Type B pancreatic cell (in vitro differentiated cells): ENCODE measurements around the gene SLC38A11. TPM values are rescaled to one million over a fixed set of nuclear protein-coding genes. Genes with fewer than 3 reads are reported as not detected.
A peak's percentile ranks its signal among the peaks of the same experiment; 100 is the strongest.
"Not testable (repeated sequence)": the region's sequence is repeated elsewhere in the genome, so short reads cannot be mapped to it uniquely, and the experiment has no call there.

ENCODE experiments used
- DNase-seq: peaks from one replicate; pipeline ENCODE4 v3.0.0; 2021; ENCODE audit warnings: mixed read lengths; ENCODE audit not compliant: unreplicated experiment; ENCODE audit errors: extremely low spot score
- H3K27ac Mint-ChIP-seq: 2 replicates; pipeline ENCODE4 v1.8.0; 2021; ENCODE audit warnings: mild to moderate bottlenecking, mixed read lengths
- H3K27me3 Mint-ChIP-seq: 2 replicates; pipeline ENCODE4 v1.8.0; 2021; ENCODE audit warnings: mixed read lengths
- H3K36me3 Mint-ChIP-seq: 2 replicates; pipeline ENCODE4 v1.8.0; 2021; ENCODE audit warnings: mixed read lengths
- H3K4me1 Mint-ChIP-seq: one replicate; pipeline ENCODE4 v1.8.0; 2021; ENCODE audit warnings: mixed read lengths; ENCODE audit not compliant: unreplicated experiment
- H3K4me3 Mint-ChIP-seq: 2 replicates; pipeline ENCODE4 v1.8.0; 2021; ENCODE audit warnings: mild to moderate bottlenecking, mixed read lengths
- H3K9me3 Mint-ChIP-seq: 2 replicates; pipeline ENCODE4 v1.8.0; 2021; ENCODE audit warnings: mixed read lengths
- CTCF ChIP-seq: fragments of 200-600 bp; sonication (generic); conservative IDR thresholded peaks from 2 replicates; pipeline ENCODE4 v1.5.0; 2021; ENCODE audit warnings: antibody characterized with exemption, mild to moderate bottlenecking
- total RNA-seq: library from RNA; stranded (reverse); gene quantifications from 2 replicates; pipeline ENCODE4 v1.2.1, GENCODE V29; 2021; ENCODE audit warnings: low replicate concordance

Gene SLC38A11
- total RNA-seq, 1 donor from 2014 or later: 3.7 TPM

GRCh38 chr2:164992818-164993217 is 37.5 kb upstream of the SLC38A11 start:
- TF ChIP-seq CTCF: peak; percentile 77
- Mint-ChIP-seq H3K4me1 (peaks cover 12% of the 10 kb centered on the region), H3K4me3 (no peak overlapping the region), H3K27me3 (no peaks in the 10 kb centered on the region), H3K9me3 (no peaks in the 10 kb centered on the region), H3K27ac (peak overlapping the region; percentile 43), H3K36me3 (no peaks in the 10 kb centered on the region)
- DNase-seq: no peak

- not testable (repeated sequence) for DNase-seq, H3K9me3 Mint-ChIP-seq, H3K4me3 Mint-ChIP-seq, H3K36me3 Mint-ChIP-seq, H3K27me3 Mint-ChIP-seq
- H3K4me1 Mint-ChIP-seq: peaks cover 12% of the 10 kb centered on the region
- peak overlapping the region; percentile 34 for H3K27ac Mint-ChIP-seq
Observed at GRCh38 chr2:164992093-164992454, 36.7 kb upstream of the SLC38A11 start.

GRCh38 chr2:164991361-164992092 is 36.2 kb upstream of the SLC38A11 start:
- H3K36me3 Mint-ChIP-seq, H3K9me3 Mint-ChIP-seq, DNase-seq, H3K27me3 Mint-ChIP-seq, H3K4me3 Mint-ChIP-seq: not testable (repeated sequence)
- Mint-ChIP-seq H3K4me1 (peaks cover 12% of the 10 kb centered on the region), H3K27ac (peak overlapping the region; percentile 72)

GRCh38 chr2:164990953-164991352 is 35.6 kb upstream of the SLC38A11 start:
- peaks cover 12% of the 10 kb centered on the region for H3K4me1 Mint-ChIP-seq
- not testable (repeated sequence) for H3K9me3 Mint-ChIP-seq, H3K27me3 Mint-ChIP-seq, DNase-seq, H3K36me3 Mint-ChIP-seq, H3K4me3 Mint-ChIP-seq
- peak overlapping the region; percentile 72 for H3K27ac Mint-ChIP-seq

- H3K27me3 Mint-ChIP-seq, H3K36me3 Mint-ChIP-seq, H3K4me3 Mint-ChIP-seq, H3K27ac Mint-ChIP-seq, DNase-seq, H3K9me3 Mint-ChIP-seq: not testable (repeated sequence)
- peaks cover 12% of the 10 kb centered on the region for H3K4me1 Mint-ChIP-seq
Observed at GRCh38 chr2:164988805-164989204, 33.5 kb upstream of the SLC38A11 start.

- H3K4me3 Mint-ChIP-seq, H3K9me3 Mint-ChIP-seq, H3K27me3 Mint-ChIP-seq, H3K36me3 Mint-ChIP-seq, H3K27ac Mint-ChIP-seq, H3K4me1 Mint-ChIP-seq, DNase-seq: not testable (repeated sequence)
Observed at GRCh38 chr2:164986027-164986426, 30.7 kb upstream of the SLC38A11 start.

GRCh38 chr2:164984428-164984827 is 29.1 kb upstream of the SLC38A11 start:
- DNase-seq: no peak
- no peaks in the 10 kb centered on the region for H3K27me3 Mint-ChIP-seq
- H3K4me3 Mint-ChIP-seq: no peak overlapping the region
- no peak overlapping the region for H3K27ac Mint-ChIP-seq
- H3K4me1 Mint-ChIP-seq: no peaks in the 10 kb centered on the region
- TF ChIP-seq CTCF: no peak
- no peaks in the 10 kb centered on the region for H3K36me3 Mint-ChIP-seq
- no peaks in the 10 kb centered on the region for H3K9me3 Mint-ChIP-seq

- H3K4me1 Mint-ChIP-seq: no peaks in the 10 kb centered on the region
- no peak for DNase-seq
- no peaks in the 10 kb centered on the region for H3K36me3 Mint-ChIP-seq
- no peak overlapping the region for H3K27ac Mint-ChIP-seq
- H3K4me3 Mint-ChIP-seq: no peak overlapping the region
- no peaks in the 10 kb centered on the region for H3K27me3 Mint-ChIP-seq
- no peak for TF ChIP-seq CTCF
- no peaks in the 10 kb centered on the region for H3K9me3 Mint-ChIP-seq
Observed at GRCh38 chr2:164981217-164981990, 26.1 kb upstream of the SLC38A11 start.

- H3K27me3 Mint-ChIP-seq, H3K9me3 Mint-ChIP-seq, DNase-seq, H3K27ac Mint-ChIP-seq, H3K36me3 Mint-ChIP-seq, H3K4me1 Mint-ChIP-seq, H3K4me3 Mint-ChIP-seq: not testable (repeated sequence)
Observed at GRCh38 chr2:164980688-164981087, 25.4 kb upstream of the SLC38A11 start.
